SK-N-SH (cell line): ENCODE data around the gene ANAPC5. TPM values are rescaled to one million over a fixed set of nuclear protein-coding genes. Genes with fewer than 3 reads are reported as not detected.

Source experiments
- CTCF ChIA-PET: fragments of 300-600, 350-600 bp; formaldehyde crosslinking; extraction: SDS; loops from one replicate; lab custom pipeline; 2021; lab: Yijun Ruan, JAX
- POLR2A ChIA-PET: fragments of 350-600 bp; sonication (Branson Sonifier 250); formaldehyde crosslinking; extraction: SDS; loops from one replicate; lab custom pipeline; 2020; ENCODE audit warnings: antibody characterized with exemption, inconsistent platforms; lab: Yijun Ruan, JAX
- DNase-seq: peaks from one replicate; pipeline ENCODE4 v3.0.0; 2012
- H2AFZ ChIP-seq: fragments of 200-600 bp; sonication (generic); 2 replicates; pipeline ENCODE4 v1.8.1; 2016; ENCODE audit warnings: antibody characterized with exemption, mild to moderate bottlenecking, low read depth
- H3F3A ChIP-seq: fragments of 200-600 bp; sonication (generic); replicated peaks from 2 replicates; pipeline ENCODE3; 2016; ENCODE audit warnings: antibody characterized with exemption, mild to moderate bottlenecking; ENCODE audit not compliant: insufficient read depth
- H3K27ac ChIP-seq, 2 experiments: fragments of 200-500 bp in 1 of 2; fragments of 200-600 bp in 1 of 2; sonication (Bioruptor generic) in 1 of 2; sonication (generic), shearing (Covaris generic) in 1 of 2; 2 replicates each; pipeline versions ENCODE4 v1.5.1 to v1.6.1; 2014 to 2016; ENCODE audit warnings: low read depth in 2 of 2, inconsistent platforms in 1 of 2, low read length in 1 of 2, mild to moderate bottlenecking in 1 of 2, mixed read lengths in 1 of 2
- H3K27me3 ChIP-seq: fragments of 200-600 bp; sonication (generic), shearing (Covaris generic); 2 replicates; pipeline ENCODE4 v1.6.1; 2016; ENCODE audit warnings: mixed run types; ENCODE audit not compliant: insufficient read depth
- H3K36me3 ChIP-seq, 2 experiments: fragments of 200-500 bp in 1 of 2; fragments of 200-600 bp in 1 of 2; sonication (Bioruptor generic) in 1 of 2; sonication (generic) in 1 of 2; replicated peaks in 1 of 2; 2 replicates each; pipeline versions ENCODE3 to v1.5.1; 2014 to 2016; ENCODE audit warnings: low read length in 1 of 2, mild to moderate bottlenecking in 1 of 2; ENCODE audit not compliant: insufficient read depth in 2 of 2, control insufficient read depth in 1 of 2
- H3K4me1 ChIP-seq, 2 experiments: fragments of 200-500 bp in 1 of 2; fragments of 200-600 bp in 1 of 2; sonication (Bioruptor generic) in 1 of 2; sonication (generic), shearing (Covaris generic) in 1 of 2; 2 replicates each; pipeline versions ENCODE4 v1.5.1 to v1.6.1; 2014 to 2016; ENCODE audit warnings: low read depth in 1 of 2, low read length in 1 of 2, mixed run types in 1 of 2; ENCODE audit not compliant: insufficient read depth in 2 of 2, control insufficient read depth in 1 of 2
- H3K4me2 ChIP-seq: fragments of 200-600 bp; sonication (generic), shearing (Covaris generic); 2 replicates; pipeline ENCODE4 v1.6.1; 2017; ENCODE audit warnings: mixed run types
- H3K4me3 ChIP-seq, 2 experiments: fragments of 200-500 bp in 1 of 2; fragments of 200-600 bp in 1 of 2; sonication (Bioruptor generic) in 1 of 2; sonication (generic), shearing (Covaris generic) in 1 of 2; 2 replicates each; pipeline versions ENCODE4 v1.5.1 to v1.8.1; 2014 to 2016; ENCODE audit warnings: low read depth in 2 of 2, inconsistent platforms in 1 of 2, low read length in 1 of 2, mild to moderate bottlenecking in 1 of 2, mixed read lengths in 1 of 2, moderate library complexity in 1 of 2
- H3K79me2 ChIP-seq: fragments of 200-600 bp; sonication (generic); 2 replicates; pipeline ENCODE4 v1.8.1; 2017; ENCODE audit warnings: mild to moderate bottlenecking; ENCODE audit not compliant: insufficient read depth
- H3K9ac ChIP-seq: fragments of 200-600 bp; sonication (generic); 2 replicates; pipeline ENCODE4 v1.6.1; 2017; ENCODE audit warnings: mixed run types
- H3K9me2 ChIP-seq: fragments of 200-600 bp; sonication (generic); 2 replicates; pipeline ENCODE4 v1.6.1; 2017; ENCODE audit warnings: mixed run types
- H3K9me3 ChIP-seq: fragments of 200-600 bp; sonication (generic); 2 replicates; pipeline ENCODE4 v1.6.1; 2017; ENCODE audit warnings: mixed run types, mild to moderate bottlenecking, moderate library complexity
- H4K20me1 ChIP-seq: fragments of 200-600 bp; sonication (generic); 2 replicates; pipeline ENCODE4 v1.6.1; 2017; ENCODE audit warnings: mild to moderate bottlenecking, mixed run types; ENCODE audit not compliant: insufficient read depth
- GABPA ChIP-seq: IDR thresholded peaks from 2 replicates; pipeline ENCODE4 v1.4.0; 2012; ENCODE audit warnings: low read depth, mild to moderate bottlenecking
- GATA2 ChIP-seq: sonication (generic); formaldehyde crosslinking; IDR thresholded peaks from 2 replicates; pipeline ENCODE4 v1.5.0; 2020; ENCODE audit warnings: mild to moderate bottlenecking, missing genetic modification reagents
- REST ChIP-seq: IDR thresholded peaks from 2 replicates; pipeline ENCODE4 v1.6.1; 2012; ENCODE audit warnings: mild to moderate bottlenecking, low read depth, low read length, moderate library complexity
- SIN3A ChIP-seq: IDR thresholded peaks from 2 replicates; pipeline ENCODE4 v1.6.1; 2012; ENCODE audit warnings: low read depth, mild to moderate bottlenecking, low read length, moderate library complexity, borderline replicate concordance
- TAF1 ChIP-seq: IDR thresholded peaks from 2 replicates; pipeline ENCODE4 v1.6.1; 2012; ENCODE audit warnings: low read depth, mild to moderate bottlenecking, low read length, moderate library complexity, borderline replicate concordance
- USF1 ChIP-seq: IDR thresholded peaks from 2 replicates; pipeline ENCODE4 v1.4.0; 2012; ENCODE audit warnings: low read depth, borderline replicate concordance
- WGBS: methylation state at CpG from one replicate; pipeline ENCODE4 v1.1.6; 2017; ENCODE audit warnings: low lambda C conversion rate; 5-methylcytosine and 5-hydroxymethylcytosine counted together
- polyA plus RNA-seq, 3 experiments: library from polyadenylated mRNA; depleted of rRNA; stranded (reverse); fragments of >200 nt; gene quantifications; 2 replicates each; pipeline ENCODE4 v1.2.3, GENCODE V29; 2012

Gene ANAPC5
- polyA plus RNA-seq, 1 of the 3 experiments (the other 2 are of a cell fraction), result 110 TPM

GRCh38 chr12:121352682-121353018 lies 439 bp upstream of the ANAPC5 start:
- peaks cover 4% of the 10 kb centered on the region; the same call in 1 of the 2 replicates for H4K20me1 ChIP-seq
- TF ChIP-seq REST, result no peak
- TF ChIP-seq SIN3A, result 0 out of 2 replicates have a peak, but pooled peaks have one; percentile 3
- TF ChIP-seq, all 33 proteins: peak for 1
- Histone ChIP-seq H3K27ac (peak overlapping the region; percentile 71 to 84), H3K79me2 (peaks cover 40% of the 10 kb centered on the region), H3K4me2 (peak overlapping the region; percentile 59; the same call in 1 of the 2 replicates), H3K4me3 (peak overlapping the region; percentile 56 to 75), H3K9me3 (no peaks in the 10 kb centered on the region), H3K27me3 (no peaks in the 10 kb centered on the region), H3K9me2 (no peaks in the 10 kb centered on the region), H3K4me1 (no peaks in the 10 kb centered on the region; a peak in 1 of 4 replicates), H3K9ac (peak overlapping the region; percentile 80), H3K36me3 (no peaks in the 10 kb centered on the region), H2AFZ (peak overlapping the region; percentile 59), H3F3A (peaks cover 12% of the 10 kb centered on the region)
- WGBS, result 3% methylated on average over 12 of the region's 12 CpGs
- CTCF ChIA-PET, result interaction anchor here (1.0 to 2.0 kb wide), 3 partner anchors 18 to 90 kb away, joined by 4 to 14 read pairs (median 7); no protein-coding TSS in a partner anchor
- no peak for DNase-seq
- POLR2A ChIA-PET, result interaction anchor here (0.6 to 2.6 kb wide), 11 partner anchors 13 to 234 kb away, joined by 3 to 20 read pairs (median 4); partner anchors contain the start of gene RNF34

- POLR2A ChIA-PET, result no interaction called here
- TF ChIP-seq GATA2 (no peak), TAF1 (no peak), USF1 (no peak), GABPA (no peak)
- peaks cover 25 to 45% of the 10 kb centered on the region in 2 experiments for H3K36me3 ChIP-seq
- no peaks in the 10 kb centered on the region for H3K27me3 ChIP-seq
- no peaks in the 10 kb centered on the region for H3K9me2 ChIP-seq
- H3K27ac ChIP-seq, result no peak overlapping the region
- H4K20me1 ChIP-seq, result peaks cover 4% of the 10 kb centered on the region; the same call in 1 of the 2 replicates
- no peak overlapping the region for H3K4me2 ChIP-seq
- peaks cover 5% of the 10 kb centered on the region for H3F3A ChIP-seq
- H3K79me2 ChIP-seq, result peaks cover 46% of the 10 kb centered on the region
- H3K4me3 ChIP-seq, result no peak overlapping the region
- DNase-seq, result no peak
- 63% methylated on average over 2 of the region's 2 CpGs for WGBS
- H3K9me3 ChIP-seq, result no peaks in the 10 kb centered on the region
- CTCF ChIA-PET, result interaction anchor here (1.3 to 3.4 kb wide), 3 partner anchors 12 to 96 kb away, joined by 4 to 20 read pairs (median 12); no protein-coding TSS in a partner anchor
- H3K9ac ChIP-seq, result no peak overlapping the region
- no peaks in the 10 kb centered on the region; a peak in 1 of 4 replicates for H3K4me1 ChIP-seq
- H2AFZ ChIP-seq, result no peak overlapping the region
Measured at GRCh38 chr12:121346747-121347146, 5.5 kb downstream of the ANAPC5 start.
